Type B pancreatic cell (in vitro differentiated cells): ENCODE results near the gene PRICKLE2. TPM values are rescaled to one million over a fixed set of nuclear protein-coding genes. Genes with fewer than 3 reads are reported as not detected.

Experiments
- DNase-seq: peaks from one replicate; pipeline ENCODE4 v3.0.0; 2021; ENCODE audit warnings: mixed read lengths; ENCODE audit not compliant: unreplicated experiment; ENCODE audit errors: extremely low spot score
- H3K27ac Mint-ChIP-seq: 2 replicates; pipeline ENCODE4 v1.8.0; 2021; ENCODE audit warnings: mild to moderate bottlenecking, mixed read lengths
- H3K27me3 Mint-ChIP-seq: 2 replicates; pipeline ENCODE4 v1.8.0; 2021; ENCODE audit warnings: mixed read lengths
- H3K36me3 Mint-ChIP-seq: 2 replicates; pipeline ENCODE4 v1.8.0; 2021; ENCODE audit warnings: mixed read lengths
- H3K4me1 Mint-ChIP-seq: one replicate; pipeline ENCODE4 v1.8.0; 2021; ENCODE audit warnings: mixed read lengths; ENCODE audit not compliant: unreplicated experiment
- H3K4me3 Mint-ChIP-seq: 2 replicates; pipeline ENCODE4 v1.8.0; 2021; ENCODE audit warnings: mild to moderate bottlenecking, mixed read lengths
- H3K9me3 Mint-ChIP-seq: 2 replicates; pipeline ENCODE4 v1.8.0; 2021; ENCODE audit warnings: mixed read lengths
- total RNA-seq: library from RNA; stranded (reverse); gene quantifications from 2 replicates; pipeline ENCODE4 v1.2.1, GENCODE V29; 2021; ENCODE audit warnings: low replicate concordance
- TF ChIP-seq, protein P1 (sequence below): fragments of 200-600 bp; sonication (generic); conservative IDR thresholded peaks from 2 replicates; pipeline ENCODE4 v1.5.0; 2021; ENCODE audit warnings: antibody characterized with exemption, mild to moderate bottlenecking

Gene PRICKLE2
- total RNA-seq, 1 donor from 2014 or later = 23.6 TPM

DNA sequence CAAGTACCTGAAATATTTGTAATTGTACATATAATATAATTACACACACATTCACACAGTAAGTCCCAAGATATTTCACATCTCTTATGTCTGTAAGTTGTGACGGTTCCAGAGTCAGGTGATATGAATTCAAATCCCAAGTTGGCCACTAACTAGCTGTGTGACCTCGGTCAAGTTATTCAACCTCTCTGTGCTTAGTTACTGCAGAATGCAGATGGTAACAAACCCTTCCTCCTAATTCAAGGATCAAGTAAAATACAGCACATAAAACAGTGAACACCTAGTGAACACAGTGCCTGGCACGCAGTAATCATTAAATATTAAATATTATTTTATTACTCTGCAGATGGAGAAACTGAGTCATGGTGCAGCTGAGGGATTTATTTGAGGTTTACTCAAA, 6.9 kb downstream of the PRICKLE2 start:
- H3K36me3 Mint-ChIP-seq = peaks cover 4% of the 10 kb centered on the region
- H3K9me3 Mint-ChIP-seq = no peaks in the 10 kb centered on the region
- TF ChIP-seq, protein P1, sequence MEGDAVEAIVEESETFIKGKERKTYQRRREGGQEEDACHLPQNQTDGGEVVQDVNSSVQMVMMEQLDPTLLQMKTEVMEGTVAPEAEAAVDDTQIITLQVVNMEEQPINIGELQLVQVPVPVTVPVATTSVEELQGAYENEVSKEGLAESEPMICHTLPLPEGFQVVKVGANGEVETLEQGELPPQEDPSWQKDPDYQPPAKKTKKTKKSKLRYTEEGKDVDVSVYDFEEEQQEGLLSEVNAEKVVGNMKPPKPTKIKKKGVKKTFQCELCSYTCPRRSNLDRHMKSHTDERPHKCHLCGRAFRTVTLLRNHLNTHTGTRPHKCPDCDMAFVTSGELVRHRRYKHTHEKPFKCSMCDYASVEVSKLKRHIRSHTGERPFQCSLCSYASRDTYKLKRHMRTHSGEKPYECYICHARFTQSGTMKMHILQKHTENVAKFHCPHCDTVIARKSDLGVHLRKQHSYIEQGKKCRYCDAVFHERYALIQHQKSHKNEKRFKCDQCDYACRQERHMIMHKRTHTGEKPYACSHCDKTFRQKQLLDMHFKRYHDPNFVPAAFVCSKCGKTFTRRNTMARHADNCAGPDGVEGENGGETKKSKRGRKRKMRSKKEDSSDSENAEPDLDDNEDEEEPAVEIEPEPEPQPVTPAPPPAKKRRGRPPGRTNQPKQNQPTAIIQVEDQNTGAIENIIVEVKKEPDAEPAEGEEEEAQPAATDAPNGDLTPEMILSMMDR = no peak
- H3K27ac Mint-ChIP-seq = no peak overlapping the region
- peaks cover 78% of the 10 kb centered on the region for H3K4me1 Mint-ChIP-seq
- no peak for DNase-seq
- no peaks in the 10 kb centered on the region for H3K27me3 Mint-ChIP-seq
- no peak overlapping the region for H3K4me3 Mint-ChIP-seq

DNA sequence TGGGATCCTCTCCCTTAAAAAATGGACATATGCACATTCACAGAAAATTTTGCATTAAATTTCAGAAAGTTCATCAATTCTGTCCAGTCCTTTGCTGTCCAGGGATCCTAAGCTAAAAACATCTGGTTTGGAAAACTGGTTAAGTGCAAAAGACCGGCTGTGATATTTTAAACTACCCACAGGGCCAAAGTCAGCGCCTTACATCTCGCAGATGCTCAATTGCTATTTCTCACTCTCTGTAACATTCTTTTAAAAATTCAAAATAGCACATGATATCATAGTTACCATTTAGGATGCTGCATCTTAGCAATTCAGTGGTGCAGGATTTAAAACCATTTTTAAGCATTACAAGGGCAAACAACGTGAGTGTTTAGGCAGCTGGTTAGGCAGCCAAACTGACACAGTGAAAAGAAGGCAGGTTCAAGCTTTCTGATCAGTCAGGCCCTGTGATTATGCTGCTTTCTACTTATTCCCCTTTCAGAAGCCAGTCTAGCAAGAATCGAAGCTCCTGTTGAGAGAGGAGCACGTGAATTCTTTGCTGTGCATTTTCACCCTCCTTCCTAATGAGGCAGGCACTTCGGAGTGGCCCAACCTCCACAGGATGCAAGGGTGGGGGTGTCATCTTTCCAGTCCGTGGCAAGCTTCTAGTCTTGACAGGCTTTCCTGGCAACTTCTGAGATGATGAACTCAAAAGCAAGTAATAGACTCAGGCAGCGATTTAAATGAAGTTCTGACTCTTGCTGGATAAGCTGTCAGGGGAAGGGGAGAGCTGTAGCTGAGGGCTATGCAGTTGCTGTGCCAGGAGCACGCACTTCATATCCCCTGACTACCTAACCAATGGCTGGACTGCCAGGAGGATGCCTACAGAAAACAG, 8.8 kb downstream of the PRICKLE2 start:
- Mint-ChIP-seq H3K4me1 (peaks cover 65% of the 10 kb centered on the region), H3K27ac (peak overlapping the region; percentile 67), H3K27me3 (no peaks in the 10 kb centered on the region), H3K9me3 (no peaks in the 10 kb centered on the region), H3K4me3 (no peak overlapping the region), H3K36me3 (peaks cover 4% of the 10 kb centered on the region)
- no peak for DNase-seq
- TF ChIP-seq, protein P1 = no peak

DNA sequence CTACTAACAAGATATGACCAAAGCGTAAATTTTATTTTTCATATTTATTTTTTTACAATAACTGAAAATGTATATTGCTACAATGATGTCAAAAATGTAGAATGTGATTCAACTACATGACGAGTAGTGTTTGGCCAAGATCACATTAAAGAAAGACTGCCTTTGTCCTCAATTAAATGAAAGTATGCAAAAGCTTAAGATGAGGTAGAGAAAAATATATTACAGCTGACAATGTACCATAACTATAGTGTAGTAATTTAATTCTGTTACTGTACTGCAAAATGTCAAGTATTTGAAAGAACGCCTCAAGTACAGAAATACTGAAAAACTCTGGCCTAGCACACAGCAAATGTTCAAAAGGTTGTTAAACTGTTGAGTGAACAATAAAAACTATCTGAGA, 9.7 kb downstream of the PRICKLE2 start:
- no peak for DNase-seq
- Mint-ChIP-seq H3K4me1 (peaks cover 59% of the 10 kb centered on the region), H3K36me3 (peaks cover 4% of the 10 kb centered on the region), H3K27ac (no peak overlapping the region), H3K9me3 (no peaks in the 10 kb centered on the region), H3K27me3 (no peaks in the 10 kb centered on the region), H3K4me3 (no peak overlapping the region)
- TF ChIP-seq, protein P1 = no peak

DNA sequence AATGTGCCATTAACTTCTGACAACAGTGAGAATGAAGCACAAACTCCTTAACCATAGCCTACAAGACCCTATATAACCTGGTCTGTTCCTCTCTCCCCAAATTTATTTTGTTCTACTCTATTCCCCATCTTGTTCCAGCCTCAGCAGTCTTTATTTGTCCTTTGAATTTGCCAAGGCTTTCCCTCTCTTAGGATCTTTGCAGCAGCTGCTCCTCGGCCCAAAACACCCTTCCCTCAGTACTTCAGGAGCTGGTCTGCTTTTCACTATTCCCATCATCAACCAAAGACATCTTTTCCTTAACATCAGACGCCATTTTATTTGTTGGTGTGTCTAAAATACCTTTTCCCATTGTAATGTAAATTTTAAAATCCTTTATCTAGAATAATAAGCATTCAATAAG, 10.2 kb downstream of the PRICKLE2 start:
- Mint-ChIP-seq H3K27ac (peak overlapping the region; percentile 50), H3K27me3 (no peaks in the 10 kb centered on the region), H3K4me1 (peaks cover 56% of the 10 kb centered on the region), H3K9me3 (no peaks in the 10 kb centered on the region), H3K4me3 (peak overlapping the region; percentile 44), H3K36me3 (peaks cover 4% of the 10 kb centered on the region)
- DNase-seq = no peak
- TF ChIP-seq, protein P1 = no peak

DNA sequence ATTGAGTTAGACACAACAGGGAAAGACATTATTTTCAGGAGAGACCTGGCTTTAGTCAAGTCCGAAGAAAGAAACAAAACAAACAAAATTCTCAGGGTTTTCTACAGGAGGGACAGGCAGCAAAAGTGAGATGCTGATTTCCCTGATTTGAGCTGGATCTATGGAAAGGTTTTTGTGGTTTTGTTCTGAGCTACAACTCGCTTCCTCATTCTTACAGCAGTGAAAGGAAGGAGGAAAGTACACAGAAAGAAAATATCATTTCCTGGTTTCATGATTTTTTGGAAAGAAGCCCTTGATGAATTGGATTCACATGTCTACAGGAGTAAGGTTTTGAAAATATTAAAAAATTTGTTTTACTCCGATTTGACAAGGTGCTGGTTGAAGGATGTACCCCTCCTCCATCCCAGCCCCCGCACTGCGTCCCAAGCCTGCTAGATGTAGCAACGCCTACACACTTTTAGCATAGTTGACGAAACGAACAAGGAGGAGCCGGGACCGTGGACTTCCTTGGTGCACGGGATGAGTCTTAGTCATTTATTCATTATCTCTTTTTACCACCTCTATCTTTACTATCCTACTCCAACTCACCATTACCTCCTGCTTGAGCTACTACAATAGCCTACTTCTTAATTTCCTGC, 10.8 kb downstream of the PRICKLE2 start:
- peak overlapping the region; percentile 50 for H3K27ac Mint-ChIP-seq
- H3K36me3 Mint-ChIP-seq = peaks cover 4% of the 10 kb centered on the region
- peaks cover 50% of the 10 kb centered on the region for H3K4me1 Mint-ChIP-seq
- no peaks in the 10 kb centered on the region for H3K27me3 Mint-ChIP-seq
- no peaks in the 10 kb centered on the region for H3K9me3 Mint-ChIP-seq
- TF ChIP-seq, protein P1 = no peak
- peak overlapping the region; percentile 44 for H3K4me3 Mint-ChIP-seq
- DNase-seq = no peak
